Stimulated activated CD8-positive, alpha-beta memory T cell treated with anti-CD3 and anti-CD28 coated beads, Interleukin-15, amount 100 ng/mL, for 48 hours (primary cell): ENCODE data around the gene PLAAT5.
"Not testable (repeated sequence)": the region's sequence is repeated elsewhere in the genome, so short reads cannot be mapped to it uniquely, and the experiment has no call there.

ENCODE experiments used
- DNase-seq, 2 donors: peaks; one replicate each; pipeline ENCODE4 v3.0.0-alpha.2; 2020; ENCODE audit warnings: low read depth in 2 of 2

Gene PLAAT5, protein sequence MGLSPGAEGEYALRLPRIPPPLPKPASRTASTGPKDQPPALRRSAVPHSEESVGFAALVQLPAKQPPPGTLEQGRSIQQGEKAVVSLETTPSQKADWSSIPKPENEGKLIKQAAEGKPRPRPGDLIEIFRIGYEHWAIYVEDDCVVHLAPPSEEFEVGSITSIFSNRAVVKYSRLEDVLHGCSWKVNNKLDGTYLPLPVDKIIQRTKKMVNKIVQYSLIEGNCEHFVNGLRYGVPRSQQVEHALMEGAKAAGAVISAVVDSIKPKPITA

DNA sequence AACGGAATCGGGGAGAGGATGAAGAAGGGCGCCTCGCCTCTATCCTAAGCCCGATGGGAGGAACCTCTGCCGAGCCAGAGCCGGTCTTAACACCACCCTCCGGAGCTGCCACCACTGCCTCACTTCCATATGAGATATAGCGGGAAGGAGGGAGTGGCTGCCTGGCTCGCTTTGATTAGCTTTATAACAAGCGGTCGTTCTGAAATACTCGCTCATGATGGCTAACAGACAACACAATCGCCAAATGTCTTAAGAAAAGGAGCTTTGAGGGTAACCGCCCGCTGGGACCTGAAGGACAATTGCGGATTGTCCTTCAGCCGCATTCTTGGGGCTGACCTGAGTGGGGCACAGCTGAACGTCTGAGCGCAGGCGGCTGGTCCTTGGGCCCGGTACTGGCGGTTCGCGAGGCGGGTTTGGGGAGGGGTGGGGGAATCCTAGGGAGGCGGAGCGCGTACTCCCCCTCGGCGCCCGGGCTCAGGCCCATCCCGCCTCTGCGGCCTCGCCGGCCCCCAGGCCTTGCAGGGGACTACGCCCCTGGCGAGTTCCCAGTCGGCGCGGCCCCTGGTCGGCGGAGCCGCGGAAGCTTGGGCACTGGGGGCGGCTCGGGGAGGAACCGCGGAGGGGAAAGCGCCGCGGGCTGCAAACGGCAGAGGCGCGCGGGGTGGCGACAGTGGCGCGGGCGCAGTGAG, at the start of gene PLAAT5:
PLAAT5 (minus strand) TSS at position 617 of the 689 bp plus-strand sequence; CDS start at position 484, 133 bp downstream.
- no peak for DNase-seq

DNA sequence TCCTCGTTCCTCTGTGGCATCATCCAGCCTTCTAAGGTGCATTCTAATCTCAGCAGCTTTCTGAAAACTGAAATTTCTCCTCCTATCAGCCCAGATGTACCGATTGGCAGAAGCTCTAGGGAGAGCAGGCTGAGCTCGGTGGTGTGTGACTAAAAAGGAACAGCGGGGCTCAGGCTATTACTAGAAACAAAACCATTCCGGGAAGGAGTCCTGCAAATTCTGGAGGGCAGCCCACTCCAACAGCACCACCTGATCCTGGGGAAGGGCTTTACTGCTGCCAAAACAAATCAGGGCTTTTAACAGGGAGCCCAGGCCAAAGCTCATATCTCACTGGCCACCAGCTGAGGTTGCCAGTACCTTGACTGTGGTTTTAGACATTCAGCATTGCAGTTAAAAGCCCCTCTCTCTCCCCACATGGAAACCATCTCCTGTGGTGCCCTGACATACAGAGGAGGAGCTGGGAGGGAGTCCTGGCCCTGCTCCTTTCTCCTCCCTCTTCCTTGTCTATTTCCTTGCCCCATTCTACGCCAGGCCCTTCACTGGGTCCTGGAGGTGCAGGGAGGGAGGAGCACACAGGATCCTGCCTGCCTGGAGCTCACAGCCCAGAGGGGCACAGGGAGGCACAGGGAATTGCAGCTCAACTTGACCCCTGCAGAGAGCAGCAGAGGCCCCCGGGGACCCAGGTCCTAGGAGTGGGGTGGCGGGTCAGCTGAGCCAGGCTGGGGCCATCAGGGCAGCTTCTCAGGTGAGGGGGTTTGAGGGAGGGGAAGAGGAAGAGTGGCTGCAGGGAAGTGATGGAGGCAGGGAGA, 46.5 kb upstream of the PLAAT5 start:
- DNase-seq, result no peak

DNA sequence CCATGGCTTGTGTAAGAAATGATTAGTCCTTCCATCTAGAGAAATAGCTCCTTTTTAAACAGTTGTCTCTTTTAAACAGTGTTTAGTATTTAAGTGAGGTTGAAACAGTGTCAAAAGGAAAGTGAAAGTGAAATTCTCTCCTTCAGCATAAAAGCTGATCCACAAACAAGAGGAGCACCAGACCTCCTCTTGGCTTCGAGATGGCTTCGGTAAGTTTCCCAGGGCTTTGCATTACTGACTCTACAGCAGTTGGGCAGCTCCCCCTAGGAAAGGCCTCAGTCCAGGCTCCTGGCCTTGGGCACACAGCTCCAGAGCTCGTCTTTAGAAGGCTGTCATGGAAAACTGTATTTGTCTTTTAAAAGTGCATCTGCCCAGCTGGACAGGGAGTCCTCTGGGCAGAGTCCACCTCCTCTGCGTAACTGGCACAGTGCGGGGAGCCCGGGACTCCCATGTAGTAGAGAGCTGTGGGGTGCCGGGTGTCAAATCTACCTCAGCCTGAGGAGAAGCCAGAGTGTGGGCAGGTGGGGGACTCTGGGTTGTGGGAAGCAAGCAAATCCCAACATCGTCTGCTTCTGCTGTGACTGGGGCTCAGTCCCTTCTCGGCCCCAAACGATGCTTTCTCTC, 45.8 kb upstream of the PLAAT5 start, which contains the start of gene PLAAT4:
PLAAT4 (plus strand) TSS at position 140 of the 624 bp plus-strand sequence; CDS start at position 201, 61 bp downstream.
- no peak for DNase-seq

DNA sequence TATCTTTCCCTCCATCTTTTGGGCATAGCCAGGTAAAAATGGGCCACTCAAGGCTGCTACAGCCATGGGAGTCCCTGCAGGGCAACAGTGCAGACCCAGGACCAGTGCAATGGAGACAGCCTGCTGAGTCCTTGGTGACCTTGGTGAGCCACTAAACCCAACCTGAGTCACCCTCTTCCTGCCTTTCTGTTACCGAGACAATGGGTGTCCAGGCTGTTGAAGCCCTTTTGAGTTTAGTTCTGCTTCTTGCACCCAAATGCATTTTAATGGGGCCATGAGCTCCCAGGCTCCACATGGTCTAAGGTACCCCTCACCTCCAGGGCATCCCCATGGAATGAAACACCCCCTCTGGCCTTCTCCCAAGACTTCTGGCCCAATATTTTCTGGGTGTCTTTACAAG, 44.8 kb upstream of the PLAAT5 start:
- DNase-seq, result peak in 1 of 2 donors; percentile 32

DNA sequence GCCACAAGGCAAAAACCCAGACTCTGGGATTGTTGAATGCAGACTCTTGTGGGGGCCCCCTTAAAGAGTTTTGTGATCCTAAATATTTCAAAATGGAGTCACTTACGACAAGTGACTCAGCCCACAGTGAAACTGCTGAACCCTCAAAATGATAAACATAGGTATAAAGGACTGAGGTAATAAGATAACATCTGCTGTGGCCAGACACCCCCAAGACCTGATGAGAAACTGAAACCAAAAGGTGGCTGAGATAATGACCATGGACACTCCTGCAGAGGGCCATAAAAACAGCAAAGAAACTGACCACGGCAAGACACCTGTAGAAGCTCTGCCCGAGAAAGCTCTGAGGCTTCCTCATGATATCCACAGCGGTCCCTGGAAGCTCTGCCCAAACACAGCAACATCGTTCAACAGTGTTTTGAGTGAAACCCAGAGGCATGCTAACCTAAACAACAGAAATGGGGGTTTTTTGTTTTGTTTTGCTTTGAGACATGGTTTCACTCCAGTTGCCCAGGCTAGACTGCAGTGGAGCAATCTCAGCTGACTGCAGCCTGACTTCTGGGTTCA, 44.0 kb upstream of the PLAAT5 start:
- no peak for DNase-seq

DNA sequence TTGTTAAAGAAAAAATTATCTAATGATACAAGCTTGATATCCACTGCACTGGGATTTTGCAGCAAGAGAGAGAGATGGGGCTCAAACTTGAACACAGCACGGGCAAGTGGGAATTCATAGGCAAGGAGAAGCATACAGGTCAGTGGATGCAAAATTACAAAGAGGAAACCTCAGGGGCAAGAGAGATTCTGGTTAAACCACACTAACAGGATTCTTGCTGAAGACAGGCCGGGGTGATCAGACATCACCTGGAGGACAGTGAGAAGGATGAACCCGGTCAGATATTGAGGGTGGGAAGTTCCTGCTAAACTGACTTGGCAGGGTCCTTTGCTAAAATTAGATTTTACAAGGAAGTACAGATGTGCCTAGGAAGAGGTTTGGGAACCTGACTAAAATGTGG, 43.1 kb upstream of the PLAAT5 start:
- no peak for DNase-seq

DNA sequence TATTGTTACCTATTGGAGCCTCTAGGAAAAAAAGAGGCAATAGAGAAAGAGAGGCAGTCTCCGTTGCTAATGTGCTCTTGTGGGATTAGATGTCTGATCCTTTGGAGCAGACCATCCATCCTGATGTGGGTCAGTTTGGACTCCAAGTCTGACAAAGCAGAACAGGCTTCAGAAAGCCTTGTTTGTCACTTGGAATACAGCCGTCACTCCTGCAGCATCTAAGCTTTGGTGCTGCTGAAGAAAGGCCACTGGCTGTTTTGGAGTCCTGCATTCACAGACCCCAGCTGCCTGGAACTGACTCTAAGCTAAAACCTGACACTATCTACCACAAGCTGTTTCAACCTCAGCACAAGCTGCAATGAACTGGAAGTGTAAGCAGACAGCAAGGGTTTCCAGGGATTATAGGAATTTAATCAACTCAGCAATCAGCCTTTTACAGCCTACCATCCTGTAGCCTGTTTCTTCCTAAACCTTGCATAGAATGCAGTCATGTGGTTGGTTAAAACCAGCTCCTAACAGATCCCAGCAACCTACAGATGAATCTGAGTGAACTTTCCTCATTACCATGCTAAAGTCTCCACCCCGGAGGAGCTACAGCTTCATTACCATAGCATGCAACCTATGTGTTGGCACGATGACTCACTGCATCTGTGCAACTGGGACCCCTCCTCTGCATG, 42.0 kb upstream of the PLAAT5 start:
- DNase-seq, result no peak

DNA sequence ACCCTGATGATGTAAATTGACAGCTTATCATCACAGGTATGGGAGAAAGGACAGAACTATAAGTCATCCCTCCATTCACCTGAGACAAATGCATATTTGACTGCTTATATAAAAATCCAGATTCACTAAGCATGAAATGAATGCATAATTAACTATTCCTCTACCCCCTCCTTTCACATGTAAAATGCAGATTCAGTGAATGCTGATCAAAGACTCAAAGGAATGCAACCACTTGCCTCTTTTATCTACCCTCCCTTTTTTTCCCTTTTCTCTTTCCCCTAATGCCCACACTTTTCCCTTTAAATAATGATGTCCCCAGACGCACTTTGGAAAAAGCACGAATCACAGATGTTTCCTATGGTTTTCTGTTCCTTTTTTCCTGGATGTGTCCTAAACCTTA, 41.1 kb upstream of the PLAAT5 start:
- no peak for DNase-seq

DNA sequence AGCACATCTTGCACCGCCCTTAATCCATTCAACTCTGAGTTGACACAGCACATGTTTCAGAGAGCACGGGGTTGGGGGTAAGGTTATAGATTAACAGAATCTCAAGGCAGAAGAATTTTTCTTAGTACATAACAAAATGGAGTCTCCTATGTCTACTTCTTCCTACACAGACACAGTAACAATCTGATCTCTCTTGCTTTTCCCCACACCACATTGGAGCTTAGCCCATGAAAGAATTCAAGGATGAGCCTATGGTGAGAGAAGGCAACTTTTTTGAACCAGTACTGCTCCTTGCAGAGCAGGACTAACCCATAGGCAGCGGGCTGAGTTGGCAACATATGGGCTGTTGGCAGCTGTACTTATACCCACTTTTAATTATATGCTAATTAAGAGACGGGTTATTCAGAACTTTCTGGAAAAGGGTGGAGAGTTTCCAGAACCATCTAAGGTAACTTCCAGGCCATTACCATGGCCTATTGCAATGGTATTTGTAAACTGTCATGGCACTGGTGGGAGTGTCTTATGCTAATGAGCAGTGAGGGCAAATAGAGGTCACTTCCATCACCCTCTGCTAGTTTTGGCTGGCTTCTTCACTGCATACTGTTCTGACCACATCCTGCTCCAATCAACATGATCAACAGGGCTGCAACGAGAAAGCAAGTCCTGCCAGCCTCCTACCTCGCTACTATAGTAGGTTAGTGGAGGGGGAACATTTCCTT, 40.3 kb upstream of the PLAAT5 start:
- DNase-seq, result not testable (repeated sequence)

DNA sequence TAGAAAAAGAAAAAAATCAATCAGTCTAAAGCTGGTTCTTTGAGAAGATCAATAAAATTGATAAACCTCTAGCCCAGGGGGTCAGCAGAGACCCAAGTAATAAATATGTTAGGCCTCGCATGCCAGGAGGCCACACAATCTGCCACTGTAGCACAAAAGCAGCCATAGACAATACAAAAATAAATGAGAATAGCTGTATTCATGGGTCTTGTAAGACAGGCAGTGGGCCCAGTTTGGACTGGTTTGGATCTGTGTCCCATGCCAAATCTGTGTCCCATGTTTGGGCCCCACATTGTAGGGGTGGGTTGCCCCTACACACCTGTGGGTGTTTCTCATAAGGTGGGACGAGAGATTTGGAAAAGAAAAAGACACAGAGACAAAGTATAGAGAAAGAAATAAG, 39.1 kb upstream of the PLAAT5 start:
- no peak for DNase-seq

DNA sequence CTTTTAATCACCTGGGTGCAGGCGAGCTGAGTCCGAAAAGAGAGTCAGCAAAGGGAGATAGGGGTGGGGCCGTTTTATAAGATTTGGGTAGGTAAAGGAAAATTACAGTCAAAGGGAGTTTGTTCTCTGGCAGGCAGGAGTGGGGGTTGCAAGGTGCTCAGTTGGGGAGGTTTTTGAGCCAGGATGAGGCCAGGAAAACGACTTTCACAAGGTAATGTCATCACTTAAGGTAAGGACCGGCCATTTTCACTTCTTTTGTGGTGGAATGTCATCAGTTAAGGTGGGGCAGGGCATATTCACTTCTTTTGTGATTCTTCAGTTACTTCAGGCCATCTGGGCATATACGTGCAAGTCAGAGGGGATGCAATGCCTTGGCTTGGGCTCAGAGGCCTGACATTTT, 38.4 kb upstream of the PLAAT5 start:
- not testable (repeated sequence) for DNase-seq

DNA sequence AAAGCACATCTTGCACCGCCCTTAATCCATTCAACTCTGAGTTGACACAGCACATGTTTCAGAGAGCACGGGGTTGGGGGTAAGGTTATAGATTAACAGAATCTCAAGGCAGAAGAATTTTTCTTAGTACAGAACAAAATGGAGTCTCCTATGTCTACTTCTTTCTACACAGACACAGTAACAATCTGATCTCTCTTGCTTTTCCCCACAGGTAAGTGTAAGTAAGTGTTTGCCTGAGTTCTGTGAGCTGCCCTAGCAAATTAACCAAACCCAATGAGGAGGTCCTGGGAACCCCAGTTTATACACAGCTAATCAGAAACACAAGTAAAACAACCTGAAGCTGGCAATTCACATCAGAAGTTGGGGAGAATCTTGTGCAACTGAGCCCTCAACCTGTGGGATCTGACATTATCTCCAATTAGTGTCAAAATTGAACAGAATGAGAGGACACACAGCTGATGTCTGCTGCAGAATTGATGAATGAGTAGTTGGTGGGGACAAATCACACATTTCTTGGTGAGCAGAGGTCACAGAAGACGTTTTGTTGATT, 37.8 kb upstream of the PLAAT5 start:
- DNase-seq, result not testable (repeated sequence)

DNA sequence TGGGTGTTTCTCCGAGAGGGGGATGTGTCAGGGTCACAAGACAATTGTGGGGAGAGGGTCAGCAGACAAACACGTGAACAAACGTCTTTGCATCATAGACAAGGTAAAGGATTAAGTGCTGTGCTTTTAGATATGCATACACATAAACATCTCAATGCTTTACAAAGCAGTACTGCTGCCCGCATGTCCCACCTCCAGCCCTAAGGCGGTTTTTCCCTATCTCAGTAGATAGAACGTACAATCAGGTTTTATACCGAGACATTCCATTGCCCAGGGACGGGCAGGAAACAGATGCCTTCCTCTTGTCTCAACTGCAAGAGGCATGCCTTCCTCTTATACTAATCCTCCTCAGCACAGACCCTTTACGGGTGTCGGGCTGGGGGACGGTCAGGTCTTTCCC, 37.2 kb upstream of the PLAAT5 start:
- not testable (repeated sequence) for DNase-seq

DNA sequence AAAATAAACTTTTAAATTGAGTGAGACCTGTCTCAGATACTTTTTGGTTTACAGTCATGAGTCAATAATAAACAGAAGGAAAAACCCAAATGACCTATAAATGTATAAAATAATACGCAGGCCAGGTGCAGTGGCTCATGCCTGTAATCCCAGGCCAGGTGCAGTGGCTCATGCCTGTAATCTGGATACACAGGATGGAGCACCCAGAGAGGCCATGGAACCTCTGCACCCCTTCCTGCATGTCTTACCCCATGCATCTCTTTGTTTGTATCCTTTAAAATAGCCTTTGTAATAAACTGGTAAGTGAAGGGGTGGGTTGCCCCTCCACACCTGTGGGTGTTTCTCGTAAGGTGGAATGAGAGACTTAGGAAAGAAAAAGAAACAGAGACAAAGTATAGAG, 36.7 kb upstream of the PLAAT5 start:
- DNase-seq, result no peak

DNA sequence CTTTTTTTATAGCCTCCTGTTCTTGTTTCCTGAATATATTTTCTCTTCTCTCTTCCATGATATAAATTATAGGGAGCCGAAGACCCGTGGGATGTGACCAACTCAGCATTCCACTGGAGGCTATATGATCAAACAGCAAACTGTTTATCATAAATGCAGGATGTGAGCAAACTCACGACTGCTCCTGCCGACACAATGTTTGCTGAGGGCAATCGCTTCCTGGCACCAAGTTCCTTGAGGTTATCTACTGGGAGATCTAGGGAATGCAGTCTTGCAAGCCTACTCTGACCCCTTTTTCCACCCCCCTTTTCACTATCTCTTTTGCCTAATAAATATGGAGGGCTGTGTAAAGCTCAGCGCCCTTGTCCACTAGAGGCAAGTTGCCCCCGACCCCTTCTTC, 32.2 kb upstream of the PLAAT5 start:
- no peak for DNase-seq

DNA sequence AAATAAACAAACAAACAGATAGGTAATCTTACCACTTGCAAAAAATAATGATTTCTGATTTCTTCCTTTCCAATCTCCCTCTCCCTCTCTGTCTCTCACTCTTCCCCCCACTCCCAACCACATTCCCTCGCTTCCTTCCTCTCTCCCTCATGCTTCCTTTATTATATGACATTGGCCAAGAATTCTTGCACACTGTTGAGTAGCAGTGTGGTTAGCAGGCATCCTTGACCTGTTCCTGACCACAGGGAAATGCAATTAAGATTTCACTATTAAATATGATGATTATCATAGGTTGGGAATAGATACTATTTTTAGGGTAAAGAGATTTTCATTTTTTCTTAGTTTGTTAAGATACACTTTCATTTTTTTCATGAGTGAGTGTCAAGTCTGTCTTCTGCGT, 30.9 kb upstream of the PLAAT5 start:
- no peak for DNase-seq

DNA sequence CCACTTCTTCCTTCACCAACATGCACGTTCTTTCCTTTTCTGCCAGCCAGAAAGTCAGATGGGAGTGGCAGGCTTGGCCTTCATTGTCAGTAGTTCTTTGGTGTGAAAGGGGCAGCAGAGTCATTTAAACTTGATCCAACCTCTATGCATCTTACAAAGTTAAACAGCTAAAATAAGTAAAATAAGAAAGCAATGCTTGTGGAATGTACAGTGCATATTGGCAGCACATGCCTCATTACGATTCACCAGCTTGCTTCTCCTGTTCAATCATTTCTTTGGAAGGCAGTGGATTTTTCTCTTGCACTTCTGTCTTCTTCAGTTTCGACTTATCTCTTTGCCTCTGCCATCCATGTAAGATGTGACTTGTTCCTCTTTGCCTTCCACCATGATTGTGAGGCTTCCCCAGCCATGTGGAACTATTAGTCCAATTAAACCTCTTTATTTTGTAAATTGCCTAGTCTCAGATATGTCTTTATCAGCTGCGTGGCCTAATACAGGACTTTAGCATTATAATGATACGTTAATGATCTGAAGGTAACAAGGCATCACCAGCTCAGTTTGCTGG, 29.7 kb upstream of the PLAAT5 start:
- DNase-seq, result no peak

DNA sequence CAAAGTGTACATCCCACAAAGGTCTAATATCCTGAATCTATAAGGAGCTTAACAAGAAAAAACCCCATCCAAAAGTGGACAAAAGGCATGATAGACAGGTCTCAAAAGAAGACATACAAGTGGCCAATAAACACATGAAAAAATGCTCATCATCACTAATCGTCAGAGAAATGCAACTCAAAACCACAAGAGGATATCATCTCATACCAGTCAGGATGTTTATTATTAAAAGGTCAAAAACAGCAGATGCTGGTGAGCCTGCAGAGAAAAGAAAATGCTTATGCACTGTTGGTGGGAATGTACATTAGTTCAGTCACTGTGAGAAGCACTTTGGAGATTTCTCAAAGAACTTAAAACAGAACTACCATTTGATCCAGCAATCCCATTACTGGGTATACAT, 27.6 kb upstream of the PLAAT5 start:
- no peak for DNase-seq

DNA sequence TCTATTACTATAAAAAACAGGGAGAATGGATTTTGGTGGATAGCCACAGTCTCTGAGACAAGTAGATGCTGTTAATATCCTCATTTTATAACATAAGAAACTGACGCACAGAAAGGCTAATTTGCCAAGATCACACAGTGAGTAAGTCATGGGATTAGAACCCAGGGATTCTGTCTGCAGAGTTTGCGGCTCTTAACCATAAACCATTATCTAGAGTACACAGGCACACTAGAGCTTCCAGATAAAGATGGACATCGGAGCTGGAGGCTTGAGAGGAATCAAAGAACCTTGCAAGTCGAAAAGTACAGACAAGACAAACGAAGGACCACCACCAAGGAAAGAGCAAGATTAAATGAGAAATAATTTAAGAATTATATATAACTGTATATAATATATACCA, 26.2 kb upstream of the PLAAT5 start:
- no peak for DNase-seq

DNA sequence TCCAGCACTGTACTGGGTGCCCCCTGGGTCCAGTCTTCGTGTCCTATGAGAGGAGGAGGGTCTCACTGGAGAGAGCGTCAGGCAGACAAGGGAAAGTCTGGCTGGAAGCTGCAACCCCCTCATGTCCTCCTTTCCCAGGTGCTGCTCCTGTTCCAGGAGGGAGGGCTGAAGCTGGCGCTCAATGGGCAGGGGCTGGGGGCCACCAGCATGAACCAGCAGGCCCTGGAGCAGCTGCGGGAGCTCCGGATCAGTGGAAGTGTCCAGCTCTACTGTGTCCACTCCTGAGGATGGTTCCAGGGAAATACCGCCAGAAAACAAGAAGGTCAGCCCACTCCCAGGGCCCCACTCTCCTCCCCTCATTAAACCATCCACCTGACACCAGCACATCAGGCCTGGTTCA, 25.1 kb upstream of the PLAAT5 start:
- no peak for DNase-seq
